Prostate gland (tissue), 2 donors: ENCODE measurements around the gene DTWD2.

Experiments used
- CTCF ChIP-seq, 4 experiments: fragments of 200-600 bp in 2 of 4; fragments of 450-650 bp in 2 of 4; sonication (generic) in 2 of 4; IDR thresholded peaks; 1 replicate in 3 of 4; 2 replicates in 1 of 4; pipeline ENCODE4 v1.5.1; 2016 to 2019; ENCODE audit warnings: antibody characterized with exemption in 4 of 4, mild to moderate bottlenecking in 2 of 4, moderate library complexity in 2 of 4
- POLR2A ChIP-seq: fragments of 450-650 bp; IDR thresholded peaks from one replicate; pipeline ENCODE4 v1.6.1; 2016; ENCODE audit warnings: antibody characterized with exemption, mild to moderate bottlenecking
- POLR2AphosphoS5 ChIP-seq: sonication (generic); formaldehyde crosslinking; IDR thresholded peaks from one replicate; pipeline ENCODE4 v1.6.1; 2017; ENCODE audit warnings: antibody characterized with exemption

DNA sequence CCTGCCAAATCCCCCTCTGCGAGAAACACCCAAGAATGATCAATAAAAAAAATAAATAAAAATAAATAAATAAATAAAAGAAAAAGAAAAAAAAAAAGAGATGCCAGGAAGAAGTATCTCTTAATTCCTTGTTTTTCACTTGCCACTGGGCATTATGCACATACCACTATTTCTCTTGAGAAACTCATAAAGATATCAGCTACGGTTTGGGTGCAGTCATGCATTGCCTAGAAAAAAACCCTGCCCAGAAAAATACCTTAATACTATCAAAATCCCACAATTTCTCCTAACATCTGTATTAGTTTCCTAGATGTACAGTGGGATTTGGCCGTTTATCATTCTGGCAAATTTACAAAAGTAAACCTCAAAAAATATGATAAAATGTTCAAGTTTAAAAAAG is 22.5 kb downstream of the DTWD2 start:
- TF ChIP-seq CTCF (IDR thresholded peaks at IDR 0.05) (no peak), POLR2A (no peak), POLR2AphosphoS5 (no peak)
